ENCODE results near the gene MSL2.

- TF ChIP-seq FOXK2 (IDR thresholded peaks at IDR 0.05) (no peak), L3MBTL2 (conservative IDR thresholded peaks at IDR 0.05) (no peak), CTBP1 (IDR thresholded peaks at IDR 0.05; ENCODE audit: borderline replicate concordance) (no peak), ELF4 (IDR thresholded peaks at IDR 0.05) (no peak), LEF1 (IDR thresholded peaks at IDR 0.05; ENCODE audit: borderline replicate concordance) (no peak), TARDBP (IDR thresholded peaks at IDR 0.05) (no peak), SUZ12 (IDR thresholded peaks at IDR 0.05) (no peak), FOXA1 (IDR thresholded peaks at IDR 0.05) (no peak), NFRKB (IDR thresholded peaks at IDR 0.05) (no peak)
These were observed 11.4 kb downstream of the MSL2 start for GRCh38 chr3:136184703-136185102.
